ENCODE measurements around the gene C10orf53.

The C10orf53 gene, protein sequence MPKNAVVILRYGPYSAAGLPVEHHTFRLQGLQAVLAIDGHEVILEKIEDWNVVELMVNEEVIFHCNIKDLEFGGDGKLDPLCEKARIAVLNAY

DNA sequence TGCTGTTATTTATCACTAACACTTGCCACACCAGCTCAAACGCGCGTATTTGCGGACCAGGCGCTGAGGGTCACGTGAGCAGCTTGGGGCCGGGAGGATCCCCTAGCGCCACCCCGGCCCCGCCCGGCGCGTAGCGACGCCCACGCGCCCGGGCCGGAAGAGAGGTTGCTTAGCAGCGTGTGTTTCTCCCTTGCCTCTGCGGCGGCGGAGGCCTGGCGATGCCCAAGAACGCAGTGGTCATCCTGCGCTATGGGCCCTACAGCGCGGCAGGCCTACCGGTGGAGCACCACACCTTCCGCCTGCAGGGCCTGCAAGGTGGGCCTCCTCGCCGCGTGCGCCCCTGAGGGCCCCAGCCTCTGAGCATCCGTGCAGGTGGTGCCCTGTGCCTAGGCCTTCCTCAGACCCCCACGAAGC lies at the start of gene C10orf53:
Gene C10orf53 (plus strand): TSS at position 172 of the 414 bp plus-strand sequence. CDS start 47 bp downstream, at position 219.
- no peak for DNase-seq

GRCh38 chr10:49631975-49632374 lies 47.5 kb upstream of the C10orf53 start:
- DNase-seq = no peak

DNA sequence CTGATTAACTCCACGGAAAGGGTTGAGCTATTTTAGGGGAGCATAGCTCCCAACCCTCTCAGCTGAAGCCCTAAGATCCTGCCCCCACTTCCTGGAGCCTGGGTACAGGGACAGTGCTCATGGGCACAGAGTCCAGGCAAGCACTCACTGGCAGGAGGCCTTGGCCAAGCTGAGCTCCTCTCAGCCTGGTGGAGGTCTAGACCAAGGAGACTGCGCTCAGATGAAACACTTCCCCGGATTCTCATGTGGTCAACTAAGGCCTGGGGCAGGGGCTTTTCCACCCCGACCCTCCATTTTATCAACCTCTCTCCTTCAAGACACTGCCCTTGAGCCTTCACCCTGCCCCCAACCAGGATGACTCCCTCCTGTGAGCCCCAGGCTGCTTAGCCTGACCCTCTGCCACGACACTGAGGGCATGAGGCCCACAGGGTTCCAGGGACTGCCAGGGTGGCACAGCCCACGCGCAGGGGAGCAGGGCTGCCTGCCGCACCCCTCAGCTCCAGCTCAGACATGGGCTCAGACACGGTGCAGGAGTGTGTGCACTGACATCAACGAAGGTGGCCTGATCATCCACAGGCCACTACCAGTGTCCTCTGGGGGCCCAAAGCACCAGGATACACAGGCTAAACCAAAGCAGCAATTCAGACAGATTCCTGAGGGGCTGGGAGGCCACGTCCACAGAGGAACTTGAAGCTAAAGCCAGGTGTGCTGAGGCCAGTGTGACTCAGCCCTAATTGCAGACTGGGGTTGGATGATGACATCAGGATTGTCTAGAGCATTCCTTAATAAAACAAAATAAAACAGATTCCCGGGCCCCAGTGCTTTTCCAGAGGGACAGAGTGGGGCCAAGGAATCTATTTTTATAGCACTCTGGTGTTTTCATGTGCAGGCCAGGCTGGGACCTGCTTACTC lies 46.8 kb upstream of the C10orf53 start:
- no peak for DNase-seq

DNA sequence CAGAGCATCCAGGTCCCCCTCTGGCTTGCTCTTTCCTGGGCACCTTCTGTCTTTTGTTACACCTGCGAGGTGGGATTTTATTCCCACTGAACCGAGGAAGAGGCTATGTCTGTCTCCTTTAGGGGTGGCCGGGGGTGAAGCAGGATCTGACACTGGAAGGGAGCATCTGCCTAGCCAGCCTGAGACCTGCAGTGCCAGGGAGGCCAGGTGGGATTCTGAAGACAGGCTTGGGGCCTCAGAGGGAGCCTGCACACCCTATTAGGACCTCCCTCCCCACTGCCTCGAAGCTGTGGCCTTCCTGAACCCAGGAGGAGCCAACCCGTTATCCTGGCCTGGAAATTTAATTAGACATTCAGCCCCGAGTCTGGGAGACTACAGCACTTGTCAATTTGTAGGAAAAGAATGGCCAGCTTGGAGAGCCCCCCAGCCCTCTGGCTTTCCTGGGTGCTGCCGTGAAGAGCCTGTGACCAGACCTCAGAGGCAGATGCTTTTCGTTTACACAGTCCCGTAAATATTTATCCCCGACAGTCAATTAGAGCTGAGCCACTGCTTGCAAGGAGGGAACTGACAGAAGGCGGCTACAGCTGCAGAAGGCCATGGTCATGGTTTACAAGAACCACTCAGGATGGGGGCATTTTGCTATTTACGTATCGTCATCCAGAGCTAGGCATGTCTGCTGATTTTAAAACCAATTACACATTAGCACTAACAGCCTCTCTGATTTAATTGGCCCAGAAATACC lies 46.0 kb upstream of the C10orf53 start:
- no peak for DNase-seq

DNA sequence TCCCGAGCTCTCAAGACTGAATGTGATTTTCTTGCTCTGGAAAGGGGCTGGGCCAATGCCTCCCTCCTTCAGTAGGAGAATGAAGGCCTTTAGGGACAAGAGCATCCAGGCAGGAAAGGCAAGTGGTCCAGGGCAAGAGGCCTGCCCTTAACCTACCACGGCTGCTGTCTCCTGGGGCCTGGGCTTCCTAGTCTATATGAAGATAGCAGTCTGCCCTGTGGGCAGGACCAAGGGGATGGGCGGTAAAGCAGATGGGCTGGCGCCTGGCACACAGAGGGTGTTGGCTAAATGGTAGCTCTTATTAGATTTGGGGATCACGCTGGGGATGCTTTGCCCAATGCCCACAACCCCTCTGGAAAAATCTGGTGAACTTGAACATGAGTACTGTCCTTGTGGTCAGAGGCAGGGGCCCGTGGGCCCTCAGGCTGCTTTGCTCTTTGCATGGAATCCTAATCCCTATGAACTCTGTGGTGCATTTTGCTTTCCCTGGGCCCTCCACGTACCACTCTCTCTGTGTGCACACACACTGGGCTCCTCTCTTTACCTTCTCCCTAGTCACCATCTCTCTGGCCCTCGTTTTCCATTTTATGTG lies 45.3 kb upstream of the C10orf53 start:
- DNase-seq = no peak

- no peak for DNase-seq
Observed at GRCh38 chr10:49642311-49642710, 37.1 kb upstream of the C10orf53 start.

DNA sequence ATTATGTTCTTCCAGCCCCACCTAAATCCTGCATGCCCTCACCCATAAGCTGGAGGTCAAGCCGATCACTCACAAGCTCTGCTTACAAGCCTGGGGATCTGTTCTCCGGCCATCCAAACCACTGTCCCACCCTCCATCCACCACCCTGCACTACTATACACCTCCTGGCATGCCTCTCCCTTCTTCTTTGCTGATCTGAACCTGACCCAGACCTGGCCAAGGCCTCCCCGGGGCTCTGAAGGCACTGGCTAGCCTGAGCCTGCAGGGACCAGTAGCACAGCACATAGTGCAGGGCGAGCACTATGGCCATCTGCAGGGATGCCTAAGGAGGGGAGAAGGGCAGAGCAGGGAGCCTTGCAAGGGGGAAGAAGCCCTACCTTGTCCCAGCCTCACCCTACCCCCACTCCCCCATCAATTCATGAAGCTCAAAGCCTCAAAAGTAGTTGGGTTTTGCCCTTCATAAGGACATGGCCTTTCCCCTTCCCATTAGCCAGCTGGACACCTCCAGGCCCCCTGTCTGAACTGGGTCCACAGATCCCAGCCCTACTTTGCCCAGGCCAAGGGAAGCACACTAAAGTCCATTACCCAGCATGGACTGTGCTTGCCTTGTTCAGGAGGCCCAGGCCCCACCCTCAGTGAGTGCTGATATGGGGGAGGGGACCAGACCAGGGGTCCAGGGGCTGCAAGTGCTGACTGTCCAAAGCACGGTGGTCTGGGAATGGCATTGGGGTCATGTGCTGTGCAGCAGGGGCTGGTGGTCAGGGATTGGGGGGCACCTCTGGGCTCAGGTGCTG lies 36.0 kb upstream of the C10orf53 start:
- no peak for DNase-seq

GRCh38 chr10:49644035-49644646 lies 35.3 kb upstream of the C10orf53 start:
- no peak for DNase-seq

GRCh38 chr10:49645417-49645816 lies 34.0 kb upstream of the C10orf53 start:
- no peak for DNase-seq

DNA sequence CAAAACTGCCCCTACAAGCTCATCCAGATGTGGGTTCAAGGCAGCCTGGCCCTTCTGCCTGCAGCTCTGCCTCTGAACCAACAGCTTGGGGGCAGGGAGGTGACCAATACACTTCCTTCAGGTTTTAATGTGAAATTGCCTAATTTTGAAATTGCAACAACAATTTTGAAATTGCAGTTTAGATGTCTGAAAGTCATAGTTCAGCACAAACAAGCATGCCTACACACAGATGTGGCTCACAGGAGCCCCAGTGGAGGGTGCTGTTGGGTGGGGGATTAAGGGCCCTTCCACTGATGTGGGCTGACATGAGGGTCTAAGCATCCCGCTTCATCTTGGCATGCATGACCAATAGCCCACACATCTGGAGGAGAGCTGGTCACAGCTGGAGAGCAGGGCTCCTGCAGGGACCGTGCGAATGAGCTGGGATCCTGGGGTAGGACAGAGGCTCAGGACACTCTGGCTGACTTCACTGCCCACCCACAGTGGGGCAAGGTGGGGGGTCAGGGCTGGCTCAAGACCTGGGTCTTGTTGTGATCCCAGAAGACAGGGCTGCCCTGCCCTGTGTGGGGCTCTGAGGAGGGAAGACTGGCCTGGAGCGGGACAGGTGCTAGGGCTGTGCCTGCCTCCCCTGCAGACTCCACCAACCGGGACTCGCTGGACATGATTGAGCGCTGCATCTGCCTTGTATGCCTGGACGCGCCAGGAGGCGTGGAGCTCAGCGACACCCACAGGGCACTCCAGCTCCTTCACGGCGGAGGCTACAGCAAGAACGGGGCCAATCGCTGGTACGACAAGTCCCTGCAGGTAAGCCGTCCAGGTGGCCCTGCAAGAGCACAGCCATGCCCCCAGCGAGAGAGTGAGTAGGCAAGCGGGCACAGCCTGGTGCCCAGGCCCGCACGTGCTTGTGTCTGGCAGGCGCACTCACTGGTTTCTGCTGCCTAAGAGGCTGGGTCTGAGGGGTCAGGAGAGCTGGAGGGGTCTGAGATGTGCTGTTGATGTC lies 33.3 kb upstream of the C10orf53 start:
- no peak for DNase-seq

DNA sequence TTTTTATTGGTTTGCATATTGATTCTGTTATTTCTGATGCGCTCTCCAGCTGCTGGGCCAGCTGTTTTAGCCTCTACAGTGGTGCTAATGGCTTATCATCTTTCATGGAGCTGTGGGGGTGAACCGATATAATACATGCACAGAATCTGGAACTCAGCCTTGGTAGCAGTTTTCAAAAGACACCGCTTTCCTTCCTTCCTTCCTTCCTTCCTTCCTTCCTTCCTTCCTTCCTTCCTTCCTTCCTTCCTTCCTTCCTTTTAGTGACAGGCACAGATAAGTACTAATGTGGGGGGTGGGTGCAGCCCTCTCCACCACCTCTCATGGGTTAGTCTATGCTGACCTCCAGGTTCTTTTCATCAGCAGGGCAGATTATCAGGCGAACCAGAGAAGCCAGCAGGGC lies 31.9 kb upstream of the C10orf53 start:
- no peak for DNase-seq

DNA sequence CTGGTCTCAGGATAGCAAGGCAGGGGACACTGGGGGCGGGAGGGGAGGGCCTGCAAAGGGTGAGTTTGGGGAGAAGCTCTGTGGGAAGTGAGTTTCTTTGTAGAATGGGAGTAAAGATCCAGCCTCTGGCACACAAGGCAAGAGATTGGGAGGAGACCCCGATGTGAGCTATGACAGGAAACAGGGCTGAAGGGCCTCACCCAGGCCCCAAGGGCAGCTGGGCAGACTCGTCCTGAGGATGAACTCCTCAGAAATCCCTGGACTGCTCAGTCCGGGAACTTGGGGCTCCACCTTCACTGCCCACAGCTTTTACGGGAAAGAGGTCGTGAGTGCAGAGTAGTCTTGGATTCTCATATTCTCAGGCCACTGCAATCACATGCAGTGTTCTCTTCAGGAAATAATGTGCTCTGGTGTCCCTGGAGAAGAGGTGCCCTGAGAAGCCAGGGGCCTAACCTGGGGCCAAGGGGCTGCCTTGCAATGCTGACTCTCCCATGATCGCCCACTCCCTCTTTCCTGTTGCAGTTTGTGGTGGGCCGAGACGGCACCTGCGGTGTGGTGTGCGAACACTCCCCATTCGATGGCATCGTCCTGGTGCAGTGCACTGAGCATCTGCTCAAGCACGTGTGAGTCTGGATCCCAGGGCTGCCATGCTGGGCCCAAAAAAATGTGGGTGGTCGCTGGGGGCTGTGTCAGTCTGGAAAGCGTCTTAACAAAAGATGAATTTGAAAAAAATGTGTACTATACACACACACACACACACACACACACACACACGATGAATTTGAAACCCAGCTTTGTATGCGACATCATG lies 31.3 kb upstream of the C10orf53 start:
- DNase-seq = no peak

- no peak for DNase-seq
Observed at GRCh38 chr10:49649294-49649693, 30.2 kb upstream of the C10orf53 start.

GRCh38 chr10:49649936-49650723 lies 29.3 kb upstream of the C10orf53 start:
- DNase-seq = no peak

GRCh38 chr10:49650724-49651034 lies 28.8 kb upstream of the C10orf53 start:
- no peak for DNase-seq

GRCh38 chr10:49651039-49651835 lies 28.2 kb upstream of the C10orf53 start:
- DNase-seq = no peak

DNA sequence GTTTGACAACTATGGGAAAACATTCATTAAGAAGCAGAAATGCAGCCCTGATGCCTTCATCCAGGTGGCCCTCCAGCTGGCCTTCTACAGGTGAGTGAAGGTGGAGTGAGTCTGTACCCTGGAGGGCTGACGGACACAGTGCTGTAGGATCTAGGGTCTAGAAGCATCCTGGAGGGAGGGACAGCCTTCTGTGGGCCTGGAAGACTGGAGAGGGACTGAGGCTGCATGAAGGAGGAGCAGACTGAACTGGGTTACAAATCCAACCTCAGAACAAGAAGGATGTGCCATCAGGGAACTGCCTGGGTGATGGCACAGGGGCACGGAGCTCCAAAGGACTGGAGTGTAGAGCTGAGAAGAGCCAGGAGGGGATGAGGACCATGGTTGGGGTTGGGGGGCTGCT lies 27.5 kb upstream of the C10orf53 start:
- no peak for DNase-seq

All from NCI-H1417 treated with DMSO at 0.1 percent for 48 hours (cell line).